Endothelial cell (in vitro differentiated cells): ENCODE results near the gene KCTD20. TPM values are rescaled to one million over a fixed set of nuclear protein-coding genes. Genes with fewer than 3 reads are reported as not detected.

ENCODE experiments used
- DNase-seq: peaks from one replicate; pipeline ENCODE4 v3.0.0; 2021; ENCODE audit warnings: low spot score
- H3K27ac Mint-ChIP-seq: one replicate; pipeline ENCODE4 v1.8.0; 2021; ENCODE audit warnings: mixed read lengths, inconsistent platforms; ENCODE audit not compliant: unreplicated experiment
- H3K27me3 Mint-ChIP-seq: one replicate; pipeline ENCODE4 v1.8.0; 2021; ENCODE audit warnings: mild to moderate bottlenecking, moderate library complexity, mixed read lengths, inconsistent platforms; ENCODE audit not compliant: unreplicated experiment
- H3K36me3 Mint-ChIP-seq: one replicate; pipeline ENCODE4 v1.8.0; 2021; ENCODE audit warnings: mild to moderate bottlenecking, low read depth, mixed read lengths, inconsistent platforms; ENCODE audit not compliant: unreplicated experiment
- H3K4me1 Mint-ChIP-seq: one replicate; pipeline ENCODE4 v1.8.0; 2021; ENCODE audit warnings: mild to moderate bottlenecking, mixed read lengths, inconsistent platforms; ENCODE audit not compliant: unreplicated experiment
- H3K4me3 Mint-ChIP-seq: one replicate; pipeline ENCODE4 v1.8.0; 2021; ENCODE audit warnings: mild to moderate bottlenecking, mixed read lengths, inconsistent platforms; ENCODE audit not compliant: unreplicated experiment
- H3K9me3 Mint-ChIP-seq: one replicate; pipeline ENCODE4 v1.8.0; 2021; ENCODE audit warnings: mixed read lengths, inconsistent platforms; ENCODE audit not compliant: unreplicated experiment
- CTCF ChIP-seq: fragments of 200-600 bp; sonication (generic); IDR thresholded peaks from one replicate; pipeline ENCODE4 v1.5.0; 2021; ENCODE audit warnings: antibody characterized with exemption; ENCODE audit not compliant: unreplicated experiment
- total RNA-seq: library from RNA; stranded (reverse); fragmentation: NEBNext Ultra II Directional; extraction: Animal tissue kit (Norgen Biotek cat#: 25700); gene quantifications from one replicate; pipeline ENCODE4 v1.2.1, GENCODE V29; 2021; ENCODE audit not compliant: unreplicated experiment

The KCTD20 gene
- total RNA-seq, 1 donor from 2014 or later, result 43.0 TPM

- H3K4me3 Mint-ChIP-seq, result peak overlapping the region; percentile 57
- H3K27me3 Mint-ChIP-seq, result no peaks in the 10 kb centered on the region
- peaks cover 25% of the 10 kb centered on the region for H3K36me3 Mint-ChIP-seq
- TF ChIP-seq CTCF, result no peak
- H3K27ac Mint-ChIP-seq, result no peak overlapping the region
- H3K9me3 Mint-ChIP-seq, result no peaks in the 10 kb centered on the region
- H3K4me1 Mint-ChIP-seq, result no peaks in the 10 kb centered on the region
- DNase-seq, result no peak
These were observed 94.2 kb downstream of the KCTD20 start for GRCh38 chr6:36536873-36537547.

- no peak for DNase-seq
- no peaks in the 10 kb centered on the region for H3K27me3 Mint-ChIP-seq
- H3K9me3 Mint-ChIP-seq, result no peaks in the 10 kb centered on the region
- no peak for TF ChIP-seq CTCF
- H3K4me1 Mint-ChIP-seq, result peaks cover 6% of the 10 kb centered on the region
- peaks cover 20% of the 10 kb centered on the region for H3K36me3 Mint-ChIP-seq
- no peak overlapping the region for H3K27ac Mint-ChIP-seq
- H3K4me3 Mint-ChIP-seq, result no peak overlapping the region
These were observed 97.2 kb downstream of the KCTD20 start for GRCh38 chr6:36539814-36540568.

Other genes starting within 250 kb of the KCTD20 start
- 37.6 TPM for gene BRPF3, start 246.3 kb upstream of the KCTD20 start, total RNA-seq
- gene PNPLA1, start 172.9 kb upstream of the KCTD20 start, total RNA-seq, result not detected
- gene BNIP5, start 106.1 kb upstream of the KCTD20 start, total RNA-seq, result not detected
- not detected for gene ETV7, start 55.3 kb upstream of the KCTD20 start, total RNA-seq
- not detected for gene PXT1, start 146 bp upstream of the KCTD20 start, total RNA-seq
- gene STK38, start 104.5 kb downstream of the KCTD20 start, total RNA-seq, result 41.4 TPM
- gene SRSF3, start 151.4 kb downstream of the KCTD20 start, total RNA-seq, result 289 TPM
- 48.4 TPM for gene CDKN1A, start 235.7 kb downstream of the KCTD20 start, total RNA-seq